Activated B cell treated with CpG ODN at 0.5 μM for 24 hours (primary cell): Measurements from ENCODE around the gene LPAR2. TPM values are rescaled to one million over a fixed set of nuclear protein-coding genes. Genes with fewer than 3 reads are reported as not detected.

ENCODE experiments used
- ATAC-seq: fragments of 200-7000 bp; cut with Tn5 transposase; one replicate; pipeline ENCODE4 v1.10.0; 2021; ENCODE audit warnings: low read depth, mild to moderate bottlenecking, moderate library complexity
- CTCF ChIA-PET: fragments of 350-600 bp; sonication (Branson Sonifier 250); formaldehyde crosslinking; loops from one replicate; lab custom pipeline; 2021; ENCODE audit warnings: antibody characterized with exemption; lab: Charles Lee
- POLR2A ChIA-PET: fragments of 350-600 bp; sonication (Branson Sonifier 250); formaldehyde crosslinking; loops from one replicate; lab custom pipeline; 2021; ENCODE audit warnings: antibody characterized with exemption; lab: Charles Lee
- DNase-seq: peaks from one replicate; pipeline ENCODE4 v3.0.0; 2022
- H3K27ac Mint-ChIP-seq: one replicate; pipeline ENCODE4 v1.8.0; 2020; ENCODE audit warnings: mixed read lengths
- H3K27me3 Mint-ChIP-seq: one replicate; pipeline ENCODE4 v1.8.0; 2021; ENCODE audit warnings: mixed read lengths
- H3K36me3 Mint-ChIP-seq: one replicate; pipeline ENCODE4 v1.8.0; 2021; ENCODE audit warnings: low read depth, mixed read lengths
- H3K4me1 Mint-ChIP-seq: one replicate; pipeline ENCODE4 v1.8.0; 2021; ENCODE audit warnings: mixed read lengths
- H3K4me3 Mint-ChIP-seq: one replicate; pipeline ENCODE4 v1.8.0; 2020; ENCODE audit warnings: mild to moderate bottlenecking, mixed read lengths
- H3K9me3 Mint-ChIP-seq: one replicate; pipeline ENCODE4 v1.8.0; 2020; ENCODE audit warnings: mixed read lengths
- CTCF ChIP-seq: fragments of 200-600 bp; IDR thresholded peaks from one replicate; pipeline ENCODE4 v1.8.0; 2022; ENCODE audit warnings: antibody characterized with exemption, mild to moderate bottlenecking
- intact Hi-C: fragments of 100-400 bp; cut with micrococcal nuclease; formaldehyde crosslinking; loops from one replicate; pipeline ENCODE4 v1.15.1; 2024
- total RNA-seq: library from RNA; stranded (reverse); gene quantifications from 2 replicates; pipeline ENCODE4 v1.2.3, GENCODE V29; 2022

LPAR2 gene
- total RNA-seq, 1 donor from 2014 or later = 33.7 TPM

- Mint-ChIP-seq H3K4me1 (peaks cover 36% of the 10 kb centered on the region), H3K4me3 (no peak overlapping the region), H3K27ac (no peak overlapping the region), H3K9me3 (no peaks in the 10 kb centered on the region), H3K27me3 (no peaks in the 10 kb centered on the region), H3K36me3 (peaks cover 17% of the 10 kb centered on the region)
- POLR2A ChIA-PET = interaction anchor here (0.7 to 1.3 kb wide), 4 partner anchors 9 to 623 kb away, joined by 6 to 11 read pairs (median 9); no protein-coding TSS in a partner anchor
- CTCF ChIA-PET = no interaction called here
- no peak for DNase-seq
- intact Hi-C loops = loop anchor here (2.0 to 10.0 kb wide), 2 partner anchors 235 to 281 kb away; partner anchors contain the start of gene ZNF93
- no peak for ATAC-seq
- no peak for TF ChIP-seq CTCF
These were observed 8.2 kb downstream of the LPAR2 start for GRCh38 chr19:19619849-19620210.

- POLR2A ChIA-PET = interaction anchor here (0.6 to 1.0 kb wide), 5 partner anchors 9 to 624 kb away, joined by 3 to 11 read pairs (median 8); no protein-coding TSS in a partner anchor
- Mint-ChIP-seq H3K27ac (peak overlapping the region; percentile 83), H3K36me3 (peaks cover 14% of the 10 kb centered on the region), H3K4me3 (peak overlapping the region; percentile 81), H3K9me3 (no peaks in the 10 kb centered on the region), H3K27me3 (no peaks in the 10 kb centered on the region), H3K4me1 (peaks cover 36% of the 10 kb centered on the region)
- intact Hi-C loops = loop anchor here (2.0 to 10.0 kb wide), 2 partner anchors 235 to 281 kb away; partner anchors contain the start of gene ZNF93
- no peak for DNase-seq
- no peak for ATAC-seq
- CTCF ChIA-PET = no interaction called here
- TF ChIP-seq CTCF = no peak
These were observed 8.7 kb downstream of the LPAR2 start for GRCh38 chr19:19619181-19619848.

GRCh38 chr19:19618219-19619051 lies 9.6 kb downstream of the LPAR2 start, which contains the start of gene PBX4:
TSS of gene PBX4 (minus strand) at chr19:19618687. CDS start at chr19:19618629, 58 bp downstream.
- no peaks in the 10 kb centered on the region for H3K27me3 Mint-ChIP-seq
- H3K4me1 Mint-ChIP-seq = peaks cover 35% of the 10 kb centered on the region
- peak within 1 kb of the TSS; percentile 83 for H3K27ac Mint-ChIP-seq
- ATAC-seq (peak; percentile 95), DNase-seq (peak; percentile 98)
- no peak for TF ChIP-seq CTCF
- ChIA-PET POLR2A (interaction anchor here (0.5 to 2.0 kb wide), 6 partner anchors 13 to 282 kb away, joined by 3 to 5 read pairs (median 4); partner anchors contain the start of gene ZNF93), CTCF (no interaction called here)
- peaks cover 6% of the 10 kb centered on the region for H3K36me3 Mint-ChIP-seq
- H3K9me3 Mint-ChIP-seq = no peaks in the 10 kb centered on the region
- peak within 1 kb of the TSS; percentile 85 for H3K4me3 Mint-ChIP-seq
- intact Hi-C loops = loop anchor here (1.0 to 10.0 kb wide), 10 partner anchors 10 to 282 kb away; partner anchors contain the start of genes ATP13A1, GMIP, LPAR2 and NDUFA13

- ATAC-seq (no peak), DNase-seq (no peak)
- H3K27ac Mint-ChIP-seq = peak overlapping the region; percentile 69
- no peaks in the 10 kb centered on the region for H3K9me3 Mint-ChIP-seq
- peaks cover 2% of the 10 kb centered on the region for H3K36me3 Mint-ChIP-seq
- POLR2A ChIA-PET = interaction anchor here (0.6 to 1.3 kb wide), 8 partner anchors 13 to 251 kb away, joined by 3 to 14 read pairs (median 4); partner anchors contain the start of gene ZNF101
- H3K27me3 Mint-ChIP-seq = no peaks in the 10 kb centered on the region
- peak overlapping the region; percentile 58 for H3K4me3 Mint-ChIP-seq
- intact Hi-C loops = loop anchor here (10.0 kb wide), 1 partner anchor 230 kb away; no protein-coding TSS in a partner anchor
- CTCF ChIA-PET = no interaction called here
- H3K4me1 Mint-ChIP-seq = peaks cover 39% of the 10 kb centered on the region
- no peak for TF ChIP-seq CTCF
These were observed 12.9 kb downstream of the LPAR2 start for GRCh38 chr19:19615086-19615485.
